GM12874 (cell line): Measurements from ENCODE around the gene APOBEC3A.

Experiments
- CTCF ChIP-seq: IDR thresholded peaks from 2 replicates; pipeline ENCODE4 v1.5.1; 2011; ENCODE audit warnings: low read depth, mild to moderate bottlenecking, control low read depth, low read length, moderate library complexity; ENCODE audit not compliant: insufficient read depth

APOBEC3A gene

GRCh38 chr22:38955250-38955905, 2.0 kb upstream of the APOBEC3A start:
- TF ChIP-seq CTCF: no peak

GRCh38 chr22:38955926-38956325, 1.5 kb upstream of the APOBEC3A start:
- TF ChIP-seq CTCF: no peak

GRCh38 chr22:38956551-38956950, 858 bp upstream of the APOBEC3A start:
- no peak for TF ChIP-seq CTCF

- no peak for TF ChIP-seq CTCF
Measured at GRCh38 chr22:38957808-38958650, 620 bp downstream of the APOBEC3A start.

GRCh38 chr22:38959590-38959989, 2.2 kb downstream of the APOBEC3A start:
- TF ChIP-seq CTCF: no peak

GRCh38 chr22:38963872-38964271, 6.5 kb downstream of the APOBEC3A start:
- TF ChIP-seq CTCF: no peak

GRCh38 chr22:38964306-38964705, 6.9 kb downstream of the APOBEC3A start:
- no peak for TF ChIP-seq CTCF
